ENCODE measurements around the gene MTAP.

DNA sequence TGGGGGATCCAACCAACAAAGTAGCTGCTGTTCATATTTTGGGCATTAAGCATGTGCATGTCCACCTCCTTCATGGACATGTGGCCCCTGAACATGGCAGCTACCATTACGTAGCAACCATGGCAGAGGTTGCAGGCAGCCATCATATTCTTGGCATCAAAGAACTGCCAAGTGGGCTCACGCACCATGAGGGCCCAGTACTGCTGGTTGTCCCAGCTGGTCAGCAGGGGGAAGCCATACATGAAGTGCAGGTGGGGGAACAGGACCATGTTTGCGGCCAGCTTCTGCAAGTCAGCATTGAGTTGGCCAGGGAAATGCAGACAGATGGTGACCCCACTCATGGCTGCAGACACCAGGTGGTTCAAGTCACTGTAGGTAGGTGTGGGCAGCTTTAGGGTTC lies 9.5 kb downstream of the MTAP start:
- TF ChIP-seq, protein P1, sequence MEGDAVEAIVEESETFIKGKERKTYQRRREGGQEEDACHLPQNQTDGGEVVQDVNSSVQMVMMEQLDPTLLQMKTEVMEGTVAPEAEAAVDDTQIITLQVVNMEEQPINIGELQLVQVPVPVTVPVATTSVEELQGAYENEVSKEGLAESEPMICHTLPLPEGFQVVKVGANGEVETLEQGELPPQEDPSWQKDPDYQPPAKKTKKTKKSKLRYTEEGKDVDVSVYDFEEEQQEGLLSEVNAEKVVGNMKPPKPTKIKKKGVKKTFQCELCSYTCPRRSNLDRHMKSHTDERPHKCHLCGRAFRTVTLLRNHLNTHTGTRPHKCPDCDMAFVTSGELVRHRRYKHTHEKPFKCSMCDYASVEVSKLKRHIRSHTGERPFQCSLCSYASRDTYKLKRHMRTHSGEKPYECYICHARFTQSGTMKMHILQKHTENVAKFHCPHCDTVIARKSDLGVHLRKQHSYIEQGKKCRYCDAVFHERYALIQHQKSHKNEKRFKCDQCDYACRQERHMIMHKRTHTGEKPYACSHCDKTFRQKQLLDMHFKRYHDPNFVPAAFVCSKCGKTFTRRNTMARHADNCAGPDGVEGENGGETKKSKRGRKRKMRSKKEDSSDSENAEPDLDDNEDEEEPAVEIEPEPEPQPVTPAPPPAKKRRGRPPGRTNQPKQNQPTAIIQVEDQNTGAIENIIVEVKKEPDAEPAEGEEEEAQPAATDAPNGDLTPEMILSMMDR (IDR thresholded peaks at IDR 0.05 in 8 of 11, conservative IDR thresholded peaks at IDR 0.05 in 3 of 11), result no peak
- no peak for TF ChIP-seq POLR2A (IDR thresholded peaks at IDR 0.05)
